HEK293T (cell line): ENCODE data around the gene PRIM2.
"Not testable (repeated sequence)": the region's sequence is repeated elsewhere in the genome, so short reads cannot be mapped to it uniquely, and the experiment has no call there.

Experiments
- LEF1 ChIP-seq: fragments of 450-650 bp; IDR thresholded peaks from 2 replicates; pipeline ENCODE4 v1.6.1; 2017; ENCODE audit warnings: mild to moderate bottlenecking, borderline replicate concordance
- TARDBP ChIP-seq: fragments of 450-650 bp; IDR thresholded peaks from 2 replicates; pipeline ENCODE4 v1.6.1; 2016

DNA sequence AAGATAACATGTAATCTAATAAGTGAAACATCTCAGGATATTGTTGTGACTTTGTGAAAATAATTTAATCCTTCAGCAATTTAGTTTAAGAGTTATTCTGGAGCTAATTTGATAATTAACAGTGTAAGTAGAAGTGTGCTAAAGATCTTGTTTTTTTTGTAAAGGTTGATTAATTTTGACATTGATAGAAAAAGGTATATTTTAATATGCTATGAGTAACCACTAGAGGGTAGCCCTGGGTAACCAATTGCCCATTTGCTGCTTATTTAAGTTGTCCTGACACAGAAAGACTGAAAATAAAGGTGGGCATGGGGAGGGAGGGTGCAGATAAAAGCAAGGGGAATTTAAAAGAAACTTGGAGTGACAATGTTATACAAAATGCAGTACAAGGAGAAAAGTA lies 262.1 kb downstream of the PRIM2 start:
- not testable (repeated sequence) for TF ChIP-seq TARDBP, LEF1
